Epithelial cell of proximal tubule (primary cell): ENCODE results near the gene PTPRT. TPM values are rescaled to one million over a fixed set of nuclear protein-coding genes. Genes with fewer than 3 reads are reported as not detected.

ENCODE experiments used
- DNase-seq: peaks from one replicate; pipeline ENCODE4 v3.0.0-alpha.2; 2011; ENCODE audit warnings: low read depth
- H3K4me3 ChIP-seq: 2 replicates; pipeline ENCODE4 v1.5.1; 2011; ENCODE audit warnings: low read depth, mild to moderate bottlenecking, low read length
- CTCF ChIP-seq: conservative IDR thresholded peaks from 2 replicates; pipeline ENCODE4 v1.5.1; 2012; ENCODE audit warnings: low read depth, mild to moderate bottlenecking, low read length
- total RNA-seq: library from RNA; depleted of rRNA; stranded (reverse); fragments of >200 nt; gene quantifications from 2 replicates; pipeline ENCODE4 v1.2.3, GENCODE V29; 2015

PTPRT gene
- total RNA-seq, 1 donor from 2014 or later: not detected

- H3K4me3 ChIP-seq: no peak overlapping the region
- no peak for DNase-seq
- TF ChIP-seq CTCF: no peak
These were observed 94.7 kb downstream of the PTPRT start for GRCh38 chr20:43095034-43095433.

GRCh38 chr20:43092386-43093088 is 97.2 kb downstream of the PTPRT start:
- no peak overlapping the region for H3K4me3 ChIP-seq
- DNase-seq: no peak
- no peak for TF ChIP-seq CTCF

- TF ChIP-seq CTCF: no peak
- no peak overlapping the region for H3K4me3 ChIP-seq
- DNase-seq: no peak
These were observed 121.2 kb downstream of the PTPRT start for GRCh38 chr20:43068482-43068881.

- TF ChIP-seq CTCF: no peak
- DNase-seq: no peak
These were observed 123.6 kb downstream of the PTPRT start for GRCh38 chr20:43066125-43066524.

GRCh38 chr20:43065299-43065698 is 124.4 kb downstream of the PTPRT start:
- TF ChIP-seq CTCF: no peak
- DNase-seq: no peak
- H3K4me3 ChIP-seq: no peak overlapping the region

More at GRCh38 chr20:43066125-43066524, 123.6 kb downstream of the PTPRT start:
- H3K4me3 ChIP-seq: no peak overlapping the region

GRCh38 chr20:43058077-43058476 is 131.6 kb downstream of the PTPRT start:
- no peak for TF ChIP-seq CTCF
- H3K4me3 ChIP-seq: no peak overlapping the region
- DNase-seq: no peak

GRCh38 chr20:43057317-43057716 is 132.4 kb downstream of the PTPRT start:
- TF ChIP-seq CTCF: no peak
- H3K4me3 ChIP-seq: no peak overlapping the region
- DNase-seq: no peak
